ENCODE data around the gene AUTS2. TPM values are rescaled to one million over a fixed set of nuclear protein-coding genes. Genes with fewer than 3 reads are reported as not detected.

AUTS2 gene
- total RNA-seq, 4 donors from 2014 or later = 29.8 to 114 (median 59.4) TPM

- Histone ChIP-seq H3K9me3 (no peaks in the 10 kb centered on the region), H3K4me3 (no peak overlapping the region), H3K27me3 (no peaks in the 10 kb centered on the region), H3K4me1 (peaks cover 0 to 4% (median 0%) of the 10 kb centered on the region in 4 donors), H3K36me3 (no peaks in the 10 kb centered on the region), H3K27ac (no peak overlapping the region)
- DNase-seq = no peak
- in situ Hi-C loops (cut with MboI; ENCODE audit: low pct_ligation_motif_present in 1 of 4, low pct_unique_long_range_greater_than_20kb in 1 of 4, low sequenced_read_pairs in 3 of 4) = no loop called here
- WGBS, 2 donors (ENCODE audit: low coverage in 1 of 2) = 40 to 43% methylated on average over 2 of the region's 2 CpGs
- intact Hi-C loops (cut with DNase I; ENCODE audit: low total_unique reads) = no loop called here
- TF ChIP-seq EP300 (IDR thresholded peaks at IDR 0.05; ENCODE audit: low read depth) = no peak
- TF ChIP-seq CTCF (IDR thresholded peaks at IDR 0.05) = no peak
- TF ChIP-seq POLR2A (IDR thresholded peaks at IDR 0.05) = no peak
- TF ChIP-seq POLR2AphosphoS5 (IDR thresholded peaks at IDR 0.05) = no peak
Observed at GRCh38 chr7:69849268-69849667, 251.0 kb downstream of the AUTS2 start.

- intact Hi-C loops (cut with DNase I; ENCODE audit: low total_unique reads) = no loop called here
- H3K27me3 ChIP-seq = peaks cover 7% of the 10 kb centered on the region
Observed at GRCh38 chr7:69857014-69857413, 258.7 kb downstream of the AUTS2 start.

GRCh38 chr7:69858471-69858870 lies 260.2 kb downstream of the AUTS2 start:
- Histone ChIP-seq H3K27ac (no peak overlapping the region), H3K9me3 (no peaks in the 10 kb centered on the region), H3K4me1 (no peaks in the 10 kb centered on the region), H3K27me3 (peaks cover 7% of the 10 kb centered on the region), H3K36me3 (no peaks in the 10 kb centered on the region), H3K4me3 (no peak overlapping the region)
- intact Hi-C loops (cut with DNase I; ENCODE audit: low total_unique reads) = no loop called here
- no peak for DNase-seq
- in situ Hi-C loops (cut with MboI; ENCODE audit: low pct_ligation_motif_present in 1 of 4, low pct_unique_long_range_greater_than_20kb in 1 of 4, low sequenced_read_pairs in 3 of 4) = no loop called here
- TF ChIP-seq POLR2A (IDR thresholded peaks at IDR 0.05) (no peak), CTCF (IDR thresholded peaks at IDR 0.05) (no peak), EP300 (IDR thresholded peaks at IDR 0.05; ENCODE audit: low read depth) (no peak), POLR2AphosphoS5 (IDR thresholded peaks at IDR 0.05) (no peak)
- 63 to 72% methylated on average over 1 of the region's 1 CpG for WGBS, 2 donors (ENCODE audit: low coverage in 1 of 2)

More at GRCh38 chr7:69857014-69857413, 258.7 kb downstream of the AUTS2 start:
- 78 to 87% methylated on average over 6 of the region's 6 CpGs for WGBS, 2 donors (ENCODE audit: low coverage in 1 of 2)
- Histone ChIP-seq H3K9me3 (no peaks in the 10 kb centered on the region), H3K27ac (no peak overlapping the region), H3K4me1 (no peaks in the 10 kb centered on the region), H3K4me3 (no peak overlapping the region), H3K36me3 (no peaks in the 10 kb centered on the region)
- TF ChIP-seq POLR2AphosphoS5 (IDR thresholded peaks at IDR 0.05) = no peak
- no peak for TF ChIP-seq EP300 (IDR thresholded peaks at IDR 0.05; ENCODE audit: low read depth)
- TF ChIP-seq CTCF (IDR thresholded peaks at IDR 0.05) = no peak
- TF ChIP-seq POLR2A (IDR thresholded peaks at IDR 0.05) = no peak
- DNase-seq = no peak
- in situ Hi-C loops (cut with MboI; ENCODE audit: low pct_ligation_motif_present in 1 of 4, low pct_unique_long_range_greater_than_20kb in 1 of 4, low sequenced_read_pairs in 3 of 4) = no loop called here

- in situ Hi-C loops (cut with MboI; ENCODE audit: low pct_ligation_motif_present in 1 of 4, low pct_unique_long_range_greater_than_20kb in 1 of 4, low sequenced_read_pairs in 3 of 4) (no loop called here), intact Hi-C loops (cut with DNase I; ENCODE audit: low total_unique reads) (no loop called here)
- Histone ChIP-seq H3K27me3 (peaks cover 7% of the 10 kb centered on the region), H3K4me1 (no peaks in the 10 kb centered on the region), H3K36me3 (no peaks in the 10 kb centered on the region), H3K9me3 (no peaks in the 10 kb centered on the region), H3K4me3 (no peak overlapping the region), H3K27ac (no peak overlapping the region)
- WGBS, 2 donors (ENCODE audit: low coverage in 1 of 2) = 50 to 68% methylated on average over 1 of the region's 1 CpG
- DNase-seq = no peak
- no peak for TF ChIP-seq EP300 (IDR thresholded peaks at IDR 0.05; ENCODE audit: low read depth)
- no peak for TF ChIP-seq CTCF (IDR thresholded peaks at IDR 0.05)
- no peak for TF ChIP-seq POLR2AphosphoS5 (IDR thresholded peaks at IDR 0.05)
- TF ChIP-seq POLR2A (IDR thresholded peaks at IDR 0.05) = no peak
Observed at GRCh38 chr7:69859342-69859741, 261.1 kb downstream of the AUTS2 start.
